ENCODE data around the gene RSPRY1.

Gene RSPRY1

DNA sequence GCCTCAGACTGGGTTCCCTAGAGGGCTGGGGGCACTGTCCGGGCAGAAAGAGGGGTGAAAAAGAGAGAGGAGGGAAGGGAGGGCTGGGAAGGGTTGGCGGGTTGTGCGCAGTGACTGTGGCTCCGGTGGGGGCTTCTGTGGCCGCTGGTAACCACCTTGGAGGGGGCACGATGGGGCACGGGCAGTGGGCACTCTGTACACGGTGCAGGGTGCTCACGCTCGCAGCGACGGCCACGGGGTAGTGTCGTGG is 97.8 kb downstream of the RSPRY1 start:
- no peak for TF ChIP-seq FOXP2 (optimal IDR thresholded peaks at IDR 0.05; ENCODE audit: borderline replicate concordance, extremely low read depth, extremely low read length, insufficient read depth)
- no peak for TF ChIP-seq TAF1 (IDR thresholded peaks at IDR 0.05; ENCODE audit: borderline replicate concordance, insufficient read depth, low read length)
- no peak for TF ChIP-seq POLR2AphosphoS5 (IDR thresholded peaks at IDR 0.05; ENCODE audit: low read depth, low read length)
- TF ChIP-seq SIN3A (IDR thresholded peaks at IDR 0.05; ENCODE audit: borderline replicate concordance, insufficient read depth, low read length) = no peak
- TF ChIP-seq, protein P1, sequence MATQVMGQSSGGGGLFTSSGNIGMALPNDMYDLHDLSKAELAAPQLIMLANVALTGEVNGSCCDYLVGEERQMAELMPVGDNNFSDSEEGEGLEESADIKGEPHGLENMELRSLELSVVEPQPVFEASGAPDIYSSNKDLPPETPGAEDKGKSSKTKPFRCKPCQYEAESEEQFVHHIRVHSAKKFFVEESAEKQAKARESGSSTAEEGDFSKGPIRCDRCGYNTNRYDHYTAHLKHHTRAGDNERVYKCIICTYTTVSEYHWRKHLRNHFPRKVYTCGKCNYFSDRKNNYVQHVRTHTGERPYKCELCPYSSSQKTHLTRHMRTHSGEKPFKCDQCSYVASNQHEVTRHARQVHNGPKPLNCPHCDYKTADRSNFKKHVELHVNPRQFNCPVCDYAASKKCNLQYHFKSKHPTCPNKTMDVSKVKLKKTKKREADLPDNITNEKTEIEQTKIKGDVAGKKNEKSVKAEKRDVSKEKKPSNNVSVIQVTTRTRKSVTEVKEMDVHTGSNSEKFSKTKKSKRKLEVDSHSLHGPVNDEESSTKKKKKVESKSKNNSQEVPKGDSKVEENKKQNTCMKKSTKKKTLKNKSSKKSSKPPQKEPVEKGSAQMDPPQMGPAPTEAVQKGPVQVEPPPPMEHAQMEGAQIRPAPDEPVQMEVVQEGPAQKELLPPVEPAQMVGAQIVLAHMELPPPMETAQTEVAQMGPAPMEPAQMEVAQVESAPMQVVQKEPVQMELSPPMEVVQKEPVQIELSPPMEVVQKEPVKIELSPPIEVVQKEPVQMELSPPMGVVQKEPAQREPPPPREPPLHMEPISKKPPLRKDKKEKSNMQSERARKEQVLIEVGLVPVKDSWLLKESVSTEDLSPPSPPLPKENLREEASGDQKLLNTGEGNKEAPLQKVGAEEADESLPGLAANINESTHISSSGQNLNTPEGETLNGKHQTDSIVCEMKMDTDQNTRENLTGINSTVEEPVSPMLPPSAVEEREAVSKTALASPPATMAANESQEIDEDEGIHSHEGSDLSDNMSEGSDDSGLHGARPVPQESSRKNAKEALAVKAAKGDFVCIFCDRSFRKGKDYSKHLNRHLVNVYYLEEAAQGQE (IDR thresholded peaks at IDR 0.05; ENCODE audit: insufficient read depth in 1 of 2, low read depth in 2 of 2, low read length in 2 of 2) = no peak

DNA sequence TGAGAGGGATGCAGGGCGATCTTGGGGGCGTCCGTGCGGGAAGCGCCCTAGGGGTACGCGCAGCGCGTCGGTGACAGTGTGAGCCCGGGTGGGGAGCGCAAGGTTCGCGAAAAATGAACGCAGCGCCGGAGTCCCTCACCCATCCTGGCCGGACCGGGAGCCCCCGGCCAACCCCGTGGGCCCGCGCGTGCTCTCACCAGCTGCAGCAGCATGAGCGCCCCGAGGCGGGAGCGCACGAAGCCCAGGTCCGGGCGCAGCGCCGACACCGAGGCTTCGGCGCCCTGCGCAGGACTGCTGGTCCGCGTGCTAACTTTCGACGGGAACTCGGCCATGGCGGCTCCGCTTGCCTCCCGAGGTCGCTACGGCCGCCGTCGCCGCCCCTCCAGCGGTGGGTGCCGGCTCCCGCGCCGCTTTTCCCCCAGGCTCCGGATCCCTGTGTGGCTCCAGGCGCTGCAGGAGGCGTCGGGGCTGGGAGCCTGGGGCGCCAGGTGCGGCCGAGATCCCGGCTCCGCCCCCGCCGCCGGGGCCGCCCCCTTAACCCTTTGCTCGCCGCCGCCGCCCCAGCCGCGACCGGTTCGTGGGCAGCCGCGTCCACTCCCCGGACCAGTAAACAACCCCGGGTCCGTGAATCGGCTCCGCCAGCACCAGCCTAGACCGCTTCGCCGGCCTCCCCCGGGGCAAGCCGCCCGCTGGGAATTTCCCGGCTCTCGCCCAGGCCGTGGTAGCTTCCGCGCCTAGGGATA is 98.3 kb downstream of the RSPRY1 start, which contains the start of gene PLLP:
TSS of gene PLLP (minus strand) at position 464 of the 743 bp plus-strand sequence. CDS start at position 332, 132 bp downstream.
- TF ChIP-seq POLR2AphosphoS5 (IDR thresholded peaks at IDR 0.05; ENCODE audit: low read depth, low read length) (no peak), SIN3A (IDR thresholded peaks at IDR 0.05; ENCODE audit: borderline replicate concordance, insufficient read depth, low read length) (no peak), TAF1 (IDR thresholded peaks at IDR 0.05; ENCODE audit: borderline replicate concordance, insufficient read depth, low read length) (no peak), FOXP2 (optimal IDR thresholded peaks at IDR 0.05; ENCODE audit: borderline replicate concordance, extremely low read depth, extremely low read length, insufficient read depth) (no peak)
- TF ChIP-seq, protein P1 (IDR thresholded peaks at IDR 0.05; ENCODE audit: insufficient read depth in 1 of 2, low read depth in 2 of 2, low read length in 2 of 2) = no peak

DNA sequence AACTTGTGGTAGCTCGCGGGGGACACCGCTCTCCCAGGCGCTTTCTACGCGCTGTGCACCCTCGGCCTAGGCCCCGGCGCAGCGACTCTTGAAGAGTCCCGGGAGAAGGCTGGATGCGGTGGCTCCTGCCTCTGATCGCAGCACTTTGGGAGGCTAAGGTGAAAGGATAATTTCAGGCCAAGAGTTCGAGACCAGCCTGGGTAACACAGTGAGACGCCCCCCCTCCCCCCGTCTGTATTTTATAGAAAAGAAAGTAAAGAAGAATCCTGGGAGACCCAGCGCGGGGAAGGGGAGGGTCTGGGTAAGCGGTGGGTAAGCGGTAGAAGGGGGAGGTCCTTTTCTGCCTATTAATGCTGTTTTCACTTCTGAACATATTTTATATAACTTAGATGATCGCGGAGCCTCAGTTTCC is 98.8 kb downstream of the RSPRY1 start:
- TF ChIP-seq, protein P1 (IDR thresholded peaks at IDR 0.05; ENCODE audit: insufficient read depth in 1 of 2, low read depth in 2 of 2, low read length in 2 of 2) = no peak
- no peak for TF ChIP-seq TAF1 (IDR thresholded peaks at IDR 0.05; ENCODE audit: borderline replicate concordance, insufficient read depth, low read length)
- TF ChIP-seq SIN3A (IDR thresholded peaks at IDR 0.05; ENCODE audit: borderline replicate concordance, insufficient read depth, low read length) = no peak
- no peak for TF ChIP-seq POLR2AphosphoS5 (IDR thresholded peaks at IDR 0.05; ENCODE audit: low read depth, low read length)
- TF ChIP-seq FOXP2 (optimal IDR thresholded peaks at IDR 0.05; ENCODE audit: borderline replicate concordance, extremely low read depth, extremely low read length, insufficient read depth) = no peak

DNA sequence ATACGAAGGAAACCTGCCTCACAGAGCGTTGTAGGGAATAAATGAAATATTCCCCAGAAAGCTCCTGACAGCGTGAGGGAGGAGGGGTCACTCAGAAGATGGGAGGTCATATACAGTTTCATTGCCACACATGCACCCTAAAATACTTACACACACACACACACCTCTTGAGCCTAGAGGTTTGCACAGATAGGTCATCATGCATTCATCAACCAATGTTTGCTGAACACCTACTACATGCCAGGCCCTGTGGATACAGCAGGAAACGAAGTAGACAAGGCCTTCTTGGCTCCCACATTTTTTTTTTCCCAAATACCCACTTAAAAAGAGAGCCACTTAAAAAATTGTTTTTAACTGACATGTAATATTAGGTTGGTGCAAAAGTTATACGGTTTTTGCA is 99.2 kb downstream of the RSPRY1 start:
- TF ChIP-seq, protein P1 (IDR thresholded peaks at IDR 0.05; ENCODE audit: insufficient read depth in 1 of 2, low read depth in 2 of 2, low read length in 2 of 2) = no peak
- TF ChIP-seq FOXP2 (optimal IDR thresholded peaks at IDR 0.05; ENCODE audit: borderline replicate concordance, extremely low read depth, extremely low read length, insufficient read depth) (no peak), SIN3A (IDR thresholded peaks at IDR 0.05; ENCODE audit: borderline replicate concordance, insufficient read depth, low read length) (no peak), POLR2AphosphoS5 (IDR thresholded peaks at IDR 0.05; ENCODE audit: low read depth, low read length) (no peak), TAF1 (IDR thresholded peaks at IDR 0.05; ENCODE audit: borderline replicate concordance, insufficient read depth, low read length) (no peak)
